HuH-7 (cell line): ENCODE measurements around the gene GPR55.

Experiments used
- DNase-seq: peaks from one replicate; pipeline ENCODE4 v3.0.0; 2011; ENCODE audit warnings: low spot score

Gene GPR55

GRCh38 chr2:230900336-230900995, 24.6 kb downstream of the GPR55 start:
- no peak for DNase-seq

- DNase-seq = no peak
These were observed 25.3 kb downstream of the GPR55 start for GRCh38 chr2:230899786-230900185.

DNA sequence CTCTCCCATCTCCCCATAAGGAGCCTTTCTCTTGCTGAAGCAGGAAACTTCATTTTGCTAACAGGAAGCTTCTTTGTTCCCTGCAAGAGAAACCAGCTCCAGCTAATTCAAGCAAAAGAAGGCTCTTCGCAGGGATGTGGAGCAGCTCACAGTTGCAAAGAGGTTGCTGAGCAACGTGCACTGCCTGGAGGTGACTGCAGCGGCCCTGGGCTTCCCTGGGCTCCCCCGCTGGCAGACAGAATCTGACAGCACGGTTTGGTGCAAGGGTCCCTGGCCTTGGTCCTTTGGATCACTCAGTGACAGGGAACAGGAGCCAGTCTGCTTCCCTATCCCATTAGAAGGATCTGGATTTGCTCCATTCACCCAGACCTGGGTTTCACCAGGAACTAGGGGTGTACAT, 25.8 kb downstream of the GPR55 start:
- no peak for DNase-seq

DNA sequence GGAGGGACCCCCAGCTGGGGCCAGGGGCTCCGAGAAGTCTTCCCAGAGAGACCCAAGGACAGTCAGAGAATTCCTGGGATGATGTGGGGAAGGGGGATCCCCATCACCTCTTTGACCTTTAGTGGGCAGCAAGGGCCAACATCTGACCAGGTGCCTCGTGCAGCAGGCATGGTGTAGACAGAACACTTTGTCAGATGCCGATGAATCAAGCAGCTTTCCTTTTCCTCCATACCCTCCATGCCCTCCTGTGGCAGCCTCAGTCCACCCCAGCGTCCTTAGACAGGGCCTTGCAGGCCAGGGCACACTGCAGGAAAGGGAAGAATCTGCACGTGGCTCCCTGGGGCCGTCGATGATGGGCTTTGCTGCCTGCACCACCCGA, 26.3 kb downstream of the GPR55 start:
- no peak for DNase-seq

GRCh38 chr2:230898016-230898712, 26.9 kb downstream of the GPR55 start:
- no peak for DNase-seq

GRCh38 chr2:230896346-230897115, 28.5 kb downstream of the GPR55 start:
- DNase-seq = no peak

- no peak for DNase-seq
These were observed 29.3 kb downstream of the GPR55 start for GRCh38 chr2:230895536-230896345.

DNA sequence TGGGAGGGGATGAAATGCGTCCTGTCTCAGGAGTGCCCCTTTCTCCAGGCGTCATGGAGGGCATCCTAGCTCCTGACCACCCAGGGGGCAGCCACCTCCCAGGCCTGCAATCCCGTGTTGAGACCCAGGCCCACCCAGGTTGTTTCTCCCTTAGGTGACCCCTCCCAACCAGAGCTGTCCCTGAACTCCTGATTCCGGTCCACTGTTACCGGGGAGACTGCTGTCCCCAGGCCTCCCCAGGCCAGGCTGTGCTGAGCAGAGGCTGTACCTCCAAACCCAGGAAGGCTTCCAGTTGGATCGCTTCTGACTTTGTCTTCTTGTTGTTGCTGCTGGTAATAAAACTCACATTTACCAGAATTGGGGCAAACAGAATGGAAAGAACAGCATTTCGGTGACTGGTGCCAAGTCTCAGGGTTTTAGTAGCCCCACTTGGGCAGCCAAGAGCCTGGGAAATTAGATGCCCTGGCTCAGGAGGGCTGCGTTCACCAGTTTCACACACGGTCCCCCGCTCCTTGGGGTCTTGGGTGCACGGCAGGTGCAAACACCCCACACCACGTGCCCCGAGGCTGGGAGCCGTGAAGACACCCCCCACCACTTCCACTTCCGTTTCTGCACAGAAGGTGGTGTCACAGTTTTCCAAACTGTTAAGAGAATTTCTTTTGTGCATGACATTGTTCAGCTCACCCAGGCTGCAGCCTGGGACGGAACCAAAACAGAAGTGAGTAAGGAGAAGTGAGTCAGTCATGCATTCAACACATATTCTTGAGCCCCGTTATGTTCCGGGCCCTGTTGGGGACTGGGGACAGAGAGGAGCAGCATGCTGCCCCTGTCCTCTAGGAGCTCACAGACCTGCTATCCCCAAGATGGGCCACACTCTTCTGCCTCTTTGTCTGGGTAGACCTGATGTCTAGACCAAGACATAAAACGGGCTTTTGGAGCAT, 30.9 kb downstream of the GPR55 start:
- DNase-seq = no peak

- DNase-seq = no peak
These were observed 31.7 kb downstream of the GPR55 start for GRCh38 chr2:230893338-230893737.

DNA sequence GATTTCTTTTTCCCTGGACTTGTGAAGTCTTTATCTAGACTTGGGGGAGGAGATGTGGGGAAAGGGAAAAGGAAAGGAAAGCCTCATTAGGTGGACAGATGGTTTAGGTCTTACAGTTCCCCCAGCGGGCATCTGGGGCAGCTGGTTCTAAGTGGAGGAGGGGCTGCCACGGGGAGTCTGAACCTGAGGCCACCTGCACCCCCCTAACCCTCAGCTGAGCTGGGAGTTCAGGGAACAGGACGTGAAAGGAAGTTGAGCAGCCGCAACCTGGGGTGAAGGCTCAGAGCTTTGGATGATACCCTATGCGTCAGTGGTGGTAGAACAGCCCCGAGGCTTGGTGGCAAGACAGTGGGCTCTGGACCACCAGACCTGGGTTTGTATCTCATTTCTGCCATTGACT, 33.5 kb downstream of the GPR55 start:
- DNase-seq = no peak

GRCh38 chr2:230891064-230891463, 34.0 kb downstream of the GPR55 start:
- no peak for DNase-seq

DNA sequence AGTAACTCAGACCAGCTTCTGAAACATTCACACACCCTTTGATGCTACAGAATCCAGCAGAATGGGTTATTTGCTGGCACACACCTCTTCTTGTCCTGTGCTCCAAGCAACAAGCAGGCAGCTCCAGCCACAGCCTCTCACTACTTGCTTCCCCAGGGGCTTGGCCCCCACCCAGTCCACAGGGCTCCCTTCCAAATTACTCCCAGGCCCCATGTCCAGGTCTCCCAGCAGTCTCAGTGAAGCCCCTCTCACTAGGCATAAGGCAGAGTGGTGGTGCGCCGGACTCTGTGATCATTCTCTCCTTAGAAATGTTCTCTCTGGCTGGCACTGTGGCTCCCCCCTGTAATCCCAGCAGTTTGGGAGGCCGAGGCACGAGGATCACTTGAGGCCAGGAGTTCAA, 34.4 kb downstream of the GPR55 start:
- DNase-seq = no peak

GRCh38 chr2:230889911-230890601, 35.0 kb downstream of the GPR55 start:
- DNase-seq = no peak

DNA sequence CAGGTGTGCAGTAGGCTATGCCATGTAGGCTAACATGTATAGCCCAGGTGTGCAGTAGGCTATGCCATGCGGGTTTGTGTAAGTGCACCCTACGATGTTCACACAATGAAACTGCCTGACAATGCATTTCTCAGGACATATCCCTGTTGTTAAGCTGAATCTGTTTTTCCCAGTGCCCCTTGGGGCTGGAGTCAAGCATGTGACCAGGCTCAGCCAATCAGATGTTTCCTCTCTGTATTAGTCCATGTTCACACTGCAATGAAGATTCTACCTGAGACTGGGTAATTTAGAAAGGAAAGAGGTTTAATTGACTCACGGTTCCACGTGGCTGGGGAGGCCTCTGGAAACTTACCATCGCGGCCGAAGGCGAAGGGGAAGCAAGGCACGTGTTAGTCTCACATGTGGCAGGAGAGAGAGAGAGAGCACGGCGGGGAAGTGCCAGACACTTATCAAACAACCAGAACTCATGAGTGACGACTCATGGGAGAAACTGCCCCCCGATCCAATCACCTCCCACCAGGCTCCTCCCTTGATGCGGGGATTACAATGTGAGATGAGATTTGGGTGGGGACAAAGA, 36.1 kb downstream of the GPR55 start:
- no peak for DNase-seq

DNA sequence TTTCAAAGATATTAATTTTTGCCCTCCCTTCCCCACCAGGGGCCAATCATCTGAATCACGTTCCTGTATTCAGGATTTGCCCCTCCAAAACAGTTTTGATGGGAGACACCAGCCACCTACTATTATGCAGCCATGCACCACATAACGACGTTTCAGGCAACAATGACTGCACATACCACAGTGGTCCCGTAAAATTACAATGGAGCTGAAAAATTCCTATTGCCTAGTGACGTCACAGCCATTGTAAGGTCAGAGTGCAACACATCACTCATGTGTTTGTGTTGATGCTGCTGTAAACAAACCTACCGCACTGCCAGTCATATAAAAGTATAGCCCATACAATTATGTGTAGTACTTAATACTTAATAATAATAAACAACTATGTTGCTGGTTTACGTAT, 37.7 kb downstream of the GPR55 start:
- DNase-seq = no peak

GRCh38 chr2:230886671-230887071, 38.4 kb downstream of the GPR55 start:
- DNase-seq = no peak

- no peak for DNase-seq
These were observed 38.8 kb downstream of the GPR55 start for GRCh38 chr2:230886206-230886605.

DNA sequence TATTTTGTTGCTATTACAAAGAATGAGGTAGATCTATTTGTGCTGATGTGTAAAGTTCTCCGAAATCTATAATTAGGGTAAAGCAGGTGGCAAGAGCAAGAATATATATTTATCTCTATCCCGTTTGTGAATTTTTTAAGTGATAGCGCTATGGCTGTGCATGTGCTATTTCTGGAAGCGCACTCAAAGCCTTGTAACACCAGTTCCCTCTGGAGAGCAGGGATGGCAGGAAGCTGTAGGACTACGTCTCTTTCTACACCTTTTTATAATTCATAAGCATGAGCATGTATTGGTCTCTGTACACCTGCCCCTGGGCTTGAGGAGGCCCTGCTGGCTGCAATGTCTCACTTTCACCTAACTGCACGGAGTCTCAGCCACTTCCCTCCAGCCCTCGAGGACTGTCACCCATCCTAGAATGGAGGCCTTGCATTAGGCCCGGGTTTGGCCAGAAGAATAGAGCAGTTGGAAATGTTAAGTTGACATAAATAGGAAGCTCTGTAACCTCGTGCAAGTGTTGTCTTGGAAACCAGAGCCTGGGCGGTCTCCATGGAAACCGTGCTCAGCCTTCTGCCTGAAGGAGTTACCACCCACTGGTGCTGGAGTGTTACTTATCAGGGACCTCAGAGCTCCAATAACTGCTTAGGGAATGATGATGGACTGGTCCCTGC, 39.4 kb downstream of the GPR55 start:
- DNase-seq = no peak

GRCh38 chr2:230881840-230882239, 43.2 kb downstream of the GPR55 start:
- no peak for DNase-seq

DNA sequence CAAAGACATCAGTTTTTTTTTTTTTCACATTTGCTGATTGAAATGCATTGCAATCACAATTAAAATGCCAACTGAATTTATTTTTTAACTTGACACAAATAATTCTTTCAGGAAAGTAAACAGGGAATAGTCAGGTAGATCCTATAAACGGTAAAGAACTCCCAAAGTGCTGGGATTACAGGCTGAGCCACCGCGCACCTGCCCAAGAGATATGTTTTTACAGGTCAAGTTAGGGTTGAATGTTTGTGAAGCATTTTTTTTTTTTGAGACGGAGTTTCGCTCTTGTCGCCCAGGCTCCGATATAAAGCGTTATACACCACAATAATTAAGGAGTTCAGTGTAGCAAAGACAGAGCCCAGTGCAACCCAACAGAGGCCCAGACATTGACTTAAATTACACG, 45.2 kb downstream of the GPR55 start:
- DNase-seq = no peak
